DOHH2 (cell line): ENCODE results near the gene SQSTM1.

Source experiments
- H3F3A ChIP-seq: fragments of 200-600 bp; sonication (generic), shearing (Covaris generic); 2 replicates; pipeline ENCODE4 v1.6.0; 2016; ENCODE audit warnings: antibody characterized with exemption, mild to moderate bottlenecking; ENCODE audit not compliant: control insufficient read depth, insufficient read depth
- H3K27ac ChIP-seq: fragments of 200-600 bp; sonication (generic); 2 replicates; pipeline ENCODE4 v1.5.1; 2014; ENCODE audit warnings: low read depth, mild to moderate bottlenecking, low read length, moderate library complexity
- H3K27me3 ChIP-seq: fragments of 200-600 bp; sonication (generic); 2 replicates; pipeline ENCODE4 v1.6.1; 2014; ENCODE audit warnings: mild to moderate bottlenecking, low read length, mixed read lengths; ENCODE audit not compliant: control insufficient read depth
- H3K36me3 ChIP-seq: fragments of 200-600 bp; sonication (generic); 2 replicates; pipeline ENCODE4 v1.6.1; 2014; ENCODE audit warnings: mild to moderate bottlenecking, low read length, moderate library complexity, mixed read lengths; ENCODE audit not compliant: control insufficient read depth
- H3K4me1 ChIP-seq: fragments of 200-600 bp; sonication (generic); 2 replicates; pipeline ENCODE4 v1.6.1; 2014; ENCODE audit warnings: mild to moderate bottlenecking, low read length, mixed read lengths; ENCODE audit not compliant: control insufficient read depth
- H3K4me2 ChIP-seq: fragments of 200-600 bp; sonication (generic); 2 replicates; pipeline ENCODE4 v1.6.0; 2014; ENCODE audit warnings: mild to moderate bottlenecking, low read length, moderate library complexity
- H3K4me3 ChIP-seq: fragments of 200-600 bp; sonication (generic); 2 replicates; pipeline ENCODE4 v1.5.1; 2014; ENCODE audit warnings: mild to moderate bottlenecking, low read length, mixed read lengths
- H3K79me2 ChIP-seq: fragments of 200-600 bp; sonication (generic); 2 replicates; pipeline ENCODE4 v1.6.1; 2014; ENCODE audit warnings: mild to moderate bottlenecking, low read length, mixed read lengths; ENCODE audit not compliant: control insufficient read depth
- H3K9me2 ChIP-seq: fragments of 200-600 bp; sonication (generic); replicated peaks from 2 replicates; pipeline ENCODE4 v1.6.1; 2014; ENCODE audit warnings: mild to moderate bottlenecking, low read length, mixed read lengths; ENCODE audit not compliant: control insufficient read depth
- H3K9me3 ChIP-seq: fragments of 200-600 bp; sonication (generic); 2 replicates; pipeline ENCODE4 v1.6.1; 2014; ENCODE audit warnings: antibody characterized with exemption, low read length, mixed read lengths; ENCODE audit not compliant: control insufficient read depth, insufficient read depth
- H4K20me1 ChIP-seq: fragments of 200-600 bp; sonication (generic); 2 replicates; pipeline ENCODE4 v1.6.0; 2014; ENCODE audit warnings: low read depth, mild to moderate bottlenecking, antibody characterized with exemption, low read length, moderate library complexity; ENCODE audit not compliant: control insufficient read depth, insufficient read depth
- CTCF ChIP-seq: fragments of 200-600 bp; sonication (generic); IDR thresholded peaks from one replicate; pipeline ENCODE4 v1.5.1; 2014; ENCODE audit warnings: antibody characterized with exemption, mild to moderate bottlenecking, low read depth, low read length; ENCODE audit not compliant: poor library complexity, severe bottlenecking
- EZH2phosphoT487 ChIP-seq: fragments of 200-600 bp; sonication (generic); IDR thresholded peaks from 2 replicates; pipeline ENCODE4 v1.6.1; 2017; ENCODE audit warnings: borderline replicate concordance, mild to moderate bottlenecking, antibody characterized with exemption, low read length, moderate library complexity, mixed read lengths

Gene SQSTM1

GRCh38 chr5:179854356-179854755, 33.7 kb downstream of the SQSTM1 start:
- H4K20me1 ChIP-seq, result no peaks in the 10 kb centered on the region
- peaks cover 26% of the 10 kb centered on the region for H3K36me3 ChIP-seq
- no peak overlapping the region for H3K27ac ChIP-seq
- H3K9me3 ChIP-seq, result no peaks in the 10 kb centered on the region
- no peak for TF ChIP-seq EZH2phosphoT487
- no peak for TF ChIP-seq CTCF
- no peaks in the 10 kb centered on the region for H3K9me2 ChIP-seq
- peaks cover 38% of the 10 kb centered on the region for H3K79me2 ChIP-seq
- no peak overlapping the region for H3K4me2 ChIP-seq
- no peak overlapping the region for H3K4me3 ChIP-seq
- no peaks in the 10 kb centered on the region for H3K27me3 ChIP-seq
- H3K4me1 ChIP-seq, result peaks cover 42% of the 10 kb centered on the region
- peaks cover 4% of the 10 kb centered on the region for H3F3A ChIP-seq

- H3K27me3 ChIP-seq, result no peaks in the 10 kb centered on the region
- no peaks in the 10 kb centered on the region for H4K20me1 ChIP-seq
- peak overlapping the region; percentile 96 for H3K4me3 ChIP-seq
- H3K27ac ChIP-seq, result peak overlapping the region; percentile 17; the same call in 1 of the 2 replicates
- H3K4me1 ChIP-seq, result peaks cover 36% of the 10 kb centered on the region
- H3K79me2 ChIP-seq, result peaks cover 38% of the 10 kb centered on the region
- H3K36me3 ChIP-seq, result peaks cover 12% of the 10 kb centered on the region
- no peak for TF ChIP-seq EZH2phosphoT487
- peak; percentile 19 for TF ChIP-seq CTCF
- peaks cover 11% of the 10 kb centered on the region for H3F3A ChIP-seq
- H3K9me3 ChIP-seq, result no peaks in the 10 kb centered on the region
- H3K9me2 ChIP-seq, result no peaks in the 10 kb centered on the region
- peak overlapping the region; percentile 94 for H3K4me2 ChIP-seq
Observed at GRCh38 chr5:179858241-179858585, 37.5 kb downstream of the SQSTM1 start.

- peaks cover 30% of the 10 kb centered on the region for H3K4me1 ChIP-seq
- peaks cover 10% of the 10 kb centered on the region for H3F3A ChIP-seq
- H3K27me3 ChIP-seq, result no peaks in the 10 kb centered on the region
- no peaks in the 10 kb centered on the region for H4K20me1 ChIP-seq
- peak within 1 kb of the TSS; percentile 17; the same call in 1 of the 2 replicates for H3K27ac ChIP-seq
- H3K4me3 ChIP-seq, result peak within 1 kb of the TSS; percentile 96
- H3K36me3 ChIP-seq, result peaks cover 18% of the 10 kb centered on the region
- peaks cover 38% of the 10 kb centered on the region for H3K79me2 ChIP-seq
- peak within 1 kb of the TSS; percentile 94 for H3K4me2 ChIP-seq
- H3K9me2 ChIP-seq, result no peaks in the 10 kb centered on the region
- H3K9me3 ChIP-seq, result no peaks in the 10 kb centered on the region
- TF ChIP-seq EZH2phosphoT487 (no peak), CTCF (no peak)
Observed at GRCh38 chr5:179858586-179859427, 38.1 kb downstream of the SQSTM1 start, which contains the start of gene MRNIP. Gene MRNIP (minus strand): TSS chr5:179858817. CDS start chr5:179858796, 21 bp downstream.
